Stimulated activated CD4-positive, alpha-beta T cell treated with anti-CD3 and anti-CD28 coated beads, Interleukin-4, amount 100 ng/mL, for 4 hours (primary cell): ENCODE data around the gene SLC38A8.
A peak's percentile ranks its signal among the peaks of the same experiment; 100 is the strongest.

ENCODE experiments used
- DNase-seq, 2 experiments: peaks; one replicate each; pipeline ENCODE4 v3.0.0-alpha.2; 2020

Gene SLC38A8

GRCh38 chr16:84042308-84042878, at the start of gene SLC38A8:
Gene SLC38A8, minus strand, starts transcription at chr16:84042795. Its CDS starts 638 bp downstream, at chr16:84042157.
- DNase-seq: no peak

- DNase-seq: no peak
Observed at GRCh38 chr16:84091460-84091859, 48.9 kb upstream of the SLC38A8 start.

DNA sequence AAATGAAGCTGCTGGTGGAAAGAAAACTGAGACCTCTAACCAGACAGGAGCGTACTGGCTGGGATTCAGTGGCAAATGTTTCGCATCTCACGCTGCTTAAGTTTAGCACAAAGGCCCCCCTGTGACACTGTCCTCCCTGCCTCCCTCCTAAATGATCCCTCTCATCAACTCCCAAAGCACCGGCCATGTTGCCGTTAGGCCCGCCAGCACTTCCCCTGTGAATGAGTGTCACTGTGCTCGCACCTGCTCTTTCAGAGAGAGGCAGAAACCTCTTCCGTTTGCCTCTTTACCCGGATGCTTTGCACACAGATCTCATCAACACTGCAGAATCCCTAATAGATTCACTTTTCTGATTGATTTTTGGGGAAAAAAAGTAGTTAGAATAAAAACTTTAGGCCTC, 47.6 kb upstream of the SLC38A8 start:
- no peak for DNase-seq

GRCh38 chr16:84088695-84089395, 46.2 kb upstream of the SLC38A8 start:
- peak; percentile 13 to 34 for DNase-seq

- DNase-seq: no peak
Observed at GRCh38 chr16:84087466-84088151, 45.0 kb upstream of the SLC38A8 start.

- DNase-seq: no peak
Observed at GRCh38 chr16:84087001-84087400, 44.4 kb upstream of the SLC38A8 start.

DNA sequence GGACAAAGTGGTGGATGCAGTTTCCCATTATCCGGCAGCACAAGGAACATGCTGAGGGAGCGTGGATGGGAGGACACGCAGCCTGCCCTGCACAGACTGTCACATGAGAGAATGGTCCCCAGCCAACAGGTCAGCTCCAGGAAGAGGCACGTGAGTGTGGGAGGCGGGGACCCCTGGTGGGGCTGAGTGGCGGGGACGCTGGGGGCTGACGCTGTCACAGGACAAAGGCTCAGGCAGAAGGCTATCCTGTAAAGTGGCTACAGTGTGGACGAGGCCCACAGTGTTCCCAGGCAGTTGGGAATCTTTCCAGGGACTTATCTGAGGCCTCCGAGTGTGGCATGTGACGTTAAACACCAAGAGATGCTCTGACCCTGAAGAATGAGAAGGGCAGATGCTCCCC, 43.7 kb upstream of the SLC38A8 start:
- no peak for DNase-seq

- DNase-seq: no peak
Observed at GRCh38 chr16:84085773-84086172, 43.2 kb upstream of the SLC38A8 start.

DNA sequence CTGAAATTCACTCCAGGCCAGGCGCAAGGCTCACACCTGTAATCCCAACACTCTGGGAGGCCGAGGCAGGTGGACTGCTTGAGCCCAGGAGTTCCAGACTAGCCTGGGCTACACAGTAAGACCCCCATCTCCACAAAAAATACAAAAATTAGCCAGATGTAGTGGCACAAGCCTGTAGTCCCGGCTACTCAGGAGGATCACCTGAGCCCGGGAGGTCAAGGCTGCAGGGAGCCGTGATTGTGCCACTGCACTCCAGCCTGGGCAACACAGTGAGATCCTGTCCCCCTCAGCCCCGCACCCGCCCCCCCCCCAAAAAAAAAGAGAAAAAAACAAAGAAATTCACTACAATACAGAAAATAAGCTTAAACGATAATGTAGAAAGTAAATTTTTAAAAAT, 42.7 kb upstream of the SLC38A8 start:
- DNase-seq: no peak

- DNase-seq: peak; percentile 56 to 64
Observed at GRCh38 chr16:84084570-84085270, 42.1 kb upstream of the SLC38A8 start.

DNA sequence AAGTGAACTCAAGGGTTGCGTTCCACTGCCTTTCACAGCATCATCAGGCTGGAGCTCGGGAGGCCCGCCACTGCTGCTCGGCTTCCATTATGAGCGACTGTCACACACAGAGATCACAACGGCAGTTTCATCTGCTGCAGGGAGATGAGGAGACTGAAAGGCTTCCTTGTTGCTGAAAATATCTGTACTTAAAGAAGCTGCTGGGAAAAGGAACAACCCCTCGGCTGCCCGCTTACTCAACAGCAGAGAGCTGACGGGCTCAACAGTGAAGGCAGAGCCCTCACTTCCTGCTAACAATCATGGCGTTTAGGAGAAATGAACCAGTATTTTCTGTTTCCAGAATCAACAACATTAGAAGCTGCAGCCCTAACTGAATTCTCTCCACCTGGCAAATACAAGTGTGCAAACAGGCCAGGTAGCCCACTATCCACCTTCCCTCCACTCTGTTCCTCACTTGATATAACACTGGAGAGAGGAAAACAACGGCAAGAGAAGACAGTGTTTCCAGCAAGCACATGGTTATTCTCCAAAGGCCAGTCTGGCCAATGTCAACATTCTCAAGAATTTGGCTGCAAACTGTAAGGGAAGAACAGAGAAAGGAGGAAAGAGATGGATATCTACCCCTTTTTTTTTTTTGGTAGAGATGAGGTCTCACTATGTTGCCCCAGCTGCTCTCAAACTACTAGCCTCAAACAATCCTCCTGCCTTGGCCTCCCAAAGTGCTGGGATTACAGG, 40.4 kb upstream of the SLC38A8 start:
- no peak for DNase-seq

GRCh38 chr16:84082110-84082509, 39.5 kb upstream of the SLC38A8 start:
- DNase-seq: no peak

DNA sequence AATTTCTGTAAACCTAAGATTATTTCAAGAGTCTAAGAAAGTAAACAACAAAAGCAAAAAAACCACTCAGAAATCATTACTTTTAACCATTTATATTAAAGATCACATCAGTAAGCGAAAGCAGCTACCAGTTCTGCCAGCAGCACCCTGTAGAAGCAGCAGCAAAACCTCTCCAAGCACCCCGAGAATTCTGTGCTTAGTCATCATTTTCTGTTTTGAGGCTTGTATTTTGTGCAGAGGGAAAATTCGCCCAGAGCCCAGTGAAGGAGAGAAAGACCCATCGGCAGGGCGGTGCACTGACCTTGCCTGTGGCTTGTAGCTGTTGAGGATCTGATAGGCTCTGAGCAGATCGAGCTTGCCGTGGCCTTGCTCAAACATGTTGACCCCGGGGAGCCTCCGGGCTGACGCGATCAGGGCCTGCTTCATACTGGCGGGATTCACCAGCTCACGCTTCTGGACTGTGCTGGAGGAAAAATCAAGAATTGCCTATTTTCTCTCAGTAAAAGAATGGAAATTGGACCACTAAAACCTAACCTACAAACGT, 38.9 kb upstream of the SLC38A8 start:
- no peak for DNase-seq

DNA sequence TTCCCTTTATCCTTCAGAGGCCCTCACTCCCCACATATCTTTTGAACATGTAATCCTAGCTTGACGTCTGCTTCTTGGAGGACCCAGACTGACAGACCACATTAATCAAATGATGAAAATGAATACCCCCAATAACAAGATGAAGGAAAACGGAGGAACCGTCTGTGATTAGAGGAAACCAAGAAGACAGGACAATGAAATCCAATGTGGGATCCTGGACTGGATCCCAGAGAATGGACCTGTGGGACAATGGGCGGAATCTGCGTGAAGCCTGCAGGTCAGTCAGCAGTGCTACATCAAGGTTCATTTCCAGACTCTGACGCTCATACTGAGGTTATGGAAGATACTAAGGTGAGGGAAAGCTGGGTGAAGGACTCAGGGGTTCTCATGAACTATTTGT, 38.2 kb upstream of the SLC38A8 start:
- DNase-seq: no peak

DNA sequence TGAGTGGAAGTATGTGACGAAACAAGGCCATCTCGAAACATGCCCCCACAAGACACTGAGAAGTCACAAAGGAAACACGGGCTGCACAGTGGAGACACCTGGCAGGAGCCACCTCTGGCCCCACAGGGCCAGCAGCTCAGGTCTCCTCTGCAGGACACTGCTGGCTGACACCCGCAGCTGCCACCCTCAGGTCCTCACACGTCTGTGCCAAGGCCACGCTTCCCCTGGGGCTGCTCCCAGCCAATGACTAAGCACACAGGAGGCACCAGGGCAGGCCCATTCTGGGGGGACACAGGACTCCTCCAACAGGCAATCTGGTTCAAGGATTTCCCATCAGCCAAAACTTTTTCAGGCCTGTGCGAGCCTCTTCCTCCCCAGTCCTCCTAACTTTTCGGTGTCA, 37.8 kb upstream of the SLC38A8 start:
- DNase-seq: no peak

DNA sequence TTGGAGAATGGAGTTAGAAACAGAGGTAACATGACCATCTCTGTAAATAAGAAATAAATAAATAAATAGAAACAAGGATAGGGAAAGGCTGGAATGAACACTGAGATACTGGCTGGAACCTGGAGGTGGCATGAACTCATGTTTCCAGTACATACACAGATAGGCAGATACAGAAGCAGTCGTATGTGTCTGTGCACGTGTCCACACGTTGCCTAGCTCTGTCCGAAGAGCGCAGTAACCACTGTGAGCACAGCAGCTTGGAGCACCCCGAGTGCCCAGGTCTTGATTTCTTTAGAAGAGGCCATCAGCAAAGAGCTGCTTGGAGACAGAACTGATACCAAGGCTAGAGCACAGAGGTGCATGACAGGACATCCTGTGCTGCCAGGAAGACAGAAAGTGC, 37.1 kb upstream of the SLC38A8 start:
- DNase-seq: no peak

- DNase-seq: no peak
Observed at GRCh38 chr16:84075376-84075775, 32.8 kb upstream of the SLC38A8 start.

- no peak for DNase-seq
Observed at GRCh38 chr16:84074721-84075120, 32.1 kb upstream of the SLC38A8 start.

DNA sequence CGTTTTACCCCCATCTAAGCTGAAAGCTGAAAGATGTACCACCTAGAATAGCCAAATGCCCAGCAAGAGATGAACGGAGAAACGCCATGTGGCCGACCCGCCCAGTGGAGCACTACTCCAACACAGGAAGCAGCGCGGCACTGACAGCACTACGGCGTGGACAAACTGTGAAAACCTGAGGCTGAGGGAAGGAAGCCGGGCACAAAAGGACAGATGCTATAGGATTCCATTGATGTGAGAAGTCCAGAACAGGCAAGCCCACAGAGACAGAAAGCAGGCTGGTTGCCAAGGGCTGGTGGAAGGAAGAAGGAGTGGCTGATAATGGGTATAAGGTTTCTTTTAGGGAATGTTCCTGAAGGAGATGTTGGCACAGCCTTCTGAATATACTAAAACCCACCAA, 29.4 kb upstream of the SLC38A8 start:
- no peak for DNase-seq

DNA sequence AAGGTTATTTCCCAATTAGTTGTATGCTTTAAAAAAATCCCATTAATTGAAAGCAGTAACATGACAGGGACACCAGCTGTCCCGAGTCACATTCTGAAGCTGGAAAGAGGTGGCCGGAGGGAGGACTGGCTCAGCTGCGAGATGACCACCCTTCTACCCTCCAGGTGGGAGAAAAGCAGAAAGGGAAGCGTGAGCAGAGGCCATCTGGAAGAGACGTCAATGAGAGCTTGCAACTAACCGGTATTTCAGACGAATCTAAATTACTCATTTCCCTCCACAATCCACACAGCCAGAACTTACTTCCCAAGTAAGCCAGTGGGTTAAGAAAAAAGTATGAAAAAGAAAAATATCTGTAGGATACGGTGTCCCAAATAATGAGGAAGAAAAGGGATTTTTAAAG, 28.5 kb upstream of the SLC38A8 start:
- no peak for DNase-seq

- DNase-seq: no peak
Observed at GRCh38 chr16:84069540-84069939, 26.9 kb upstream of the SLC38A8 start.

DNA sequence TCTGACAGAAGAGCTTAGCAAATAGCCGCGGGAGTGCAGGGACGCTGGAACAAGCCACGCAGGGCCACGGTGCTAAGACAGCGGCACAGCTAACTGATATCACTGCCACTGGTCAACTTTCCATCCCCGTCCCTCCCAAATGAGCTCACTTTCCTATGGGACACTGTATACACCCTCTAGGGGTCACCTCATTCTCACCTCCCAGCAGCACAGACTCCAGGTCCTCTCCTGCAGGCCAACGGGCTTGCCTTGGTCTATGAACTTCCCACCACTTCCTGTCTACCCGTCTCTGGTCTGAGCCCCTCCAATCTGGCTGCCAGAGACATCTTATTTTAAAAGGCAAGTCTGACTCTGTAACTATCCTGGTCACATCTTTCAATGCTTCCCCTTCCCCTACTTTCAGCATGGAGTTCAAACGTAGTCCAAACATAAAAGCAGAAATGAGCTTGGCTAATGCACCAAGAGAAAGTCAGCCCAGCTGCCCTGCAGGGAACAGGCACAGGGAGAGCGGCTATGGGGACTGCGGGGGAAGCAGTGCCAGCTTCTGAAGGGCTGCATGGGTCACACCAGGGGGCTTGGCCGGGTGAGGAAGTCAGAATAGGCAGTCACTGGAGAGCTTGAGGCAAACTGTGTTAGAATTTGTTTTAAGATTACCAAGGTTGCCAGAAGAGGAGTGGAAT, 26.3 kb upstream of the SLC38A8 start:
- no peak for DNase-seq
